ENCODE data around the gene GALNT17.

GALNT17 gene

GRCh38 chr7:71342202-71342601 lies 210.3 kb downstream of the GALNT17 start:
- no peak for DNase-seq (ENCODE audit: low read depth)

GRCh38 chr7:71343039-71343438 lies 211.1 kb downstream of the GALNT17 start:
- DNase-seq (ENCODE audit: low read depth), result no peak

GRCh38 chr7:71343892-71344291 lies 211.9 kb downstream of the GALNT17 start:
- DNase-seq (ENCODE audit: low read depth), result no peak

- DNase-seq (ENCODE audit: low read depth), result no peak
Measured at GRCh38 chr7:71345117-71345884, 213.4 kb downstream of the GALNT17 start.

GRCh38 chr7:71348821-71349681 lies 217.1 kb downstream of the GALNT17 start:
- no peak for DNase-seq (ENCODE audit: low read depth)

GRCh38 chr7:71349682-71350481 lies 217.9 kb downstream of the GALNT17 start:
- DNase-seq (ENCODE audit: low read depth), result no peak

GRCh38 chr7:71350680-71351079 lies 218.7 kb downstream of the GALNT17 start:
- no peak for DNase-seq (ENCODE audit: low read depth)

- no peak for DNase-seq (ENCODE audit: low read depth)
Measured at GRCh38 chr7:71354716-71355115, 222.8 kb downstream of the GALNT17 start.

- DNase-seq (ENCODE audit: low read depth), result no peak
Measured at GRCh38 chr7:71361451-71362032, 229.6 kb downstream of the GALNT17 start.

GRCh38 chr7:71362240-71362639 lies 230.3 kb downstream of the GALNT17 start:
- DNase-seq (ENCODE audit: low read depth), result no peak

GRCh38 chr7:71363223-71363622 lies 231.3 kb downstream of the GALNT17 start:
- no peak for DNase-seq (ENCODE audit: low read depth)

- no peak for DNase-seq (ENCODE audit: low read depth)
Measured at GRCh38 chr7:71363627-71364026, 231.7 kb downstream of the GALNT17 start.

- DNase-seq (ENCODE audit: low read depth), result no peak
Measured at GRCh38 chr7:71364551-71364950, 232.6 kb downstream of the GALNT17 start.

- no peak for DNase-seq (ENCODE audit: low read depth)
Measured at GRCh38 chr7:71372991-71373390, 241.0 kb downstream of the GALNT17 start.

- DNase-seq (ENCODE audit: low read depth), result no peak
Measured at GRCh38 chr7:71377062-71377461, 245.1 kb downstream of the GALNT17 start.

GRCh38 chr7:71377469-71377868 lies 245.5 kb downstream of the GALNT17 start:
- DNase-seq (ENCODE audit: low read depth), result no peak

- DNase-seq (ENCODE audit: low read depth), result no peak
Measured at GRCh38 chr7:71384094-71384493, 252.2 kb downstream of the GALNT17 start.

GRCh38 chr7:71385330-71385729 lies 253.4 kb downstream of the GALNT17 start:
- DNase-seq (ENCODE audit: low read depth), result no peak

GRCh38 chr7:71386152-71386785 lies 254.3 kb downstream of the GALNT17 start:
- DNase-seq (ENCODE audit: low read depth), result no peak

GRCh38 chr7:71388181-71388580 lies 256.2 kb downstream of the GALNT17 start:
- no peak for DNase-seq (ENCODE audit: low read depth)

- no peak for DNase-seq (ENCODE audit: low read depth)
Measured at GRCh38 chr7:71389976-71390375, 258.0 kb downstream of the GALNT17 start.

GRCh38 chr7:71393661-71394060 lies 261.7 kb downstream of the GALNT17 start:
- no peak for DNase-seq (ENCODE audit: low read depth)

Measured in activated T-cell treated with anti-CD3 and anti-CD28 coated beads for 1 hour (primary cell).